ENCODE results near the gene ADM2. TPM values are rescaled to one million over a fixed set of nuclear protein-coding genes. Genes with fewer than 3 reads are reported as not detected.
A peak's percentile ranks its signal among the peaks of the same experiment; 100 is the strongest.

Gene ADM2
- total and polyA plus RNA-seq, 2 of the 13 experiments (the other 11 are each of a cell fraction or from before 2014, with no cell fraction given) = 1.2 to 3.0 TPM

DNA sequence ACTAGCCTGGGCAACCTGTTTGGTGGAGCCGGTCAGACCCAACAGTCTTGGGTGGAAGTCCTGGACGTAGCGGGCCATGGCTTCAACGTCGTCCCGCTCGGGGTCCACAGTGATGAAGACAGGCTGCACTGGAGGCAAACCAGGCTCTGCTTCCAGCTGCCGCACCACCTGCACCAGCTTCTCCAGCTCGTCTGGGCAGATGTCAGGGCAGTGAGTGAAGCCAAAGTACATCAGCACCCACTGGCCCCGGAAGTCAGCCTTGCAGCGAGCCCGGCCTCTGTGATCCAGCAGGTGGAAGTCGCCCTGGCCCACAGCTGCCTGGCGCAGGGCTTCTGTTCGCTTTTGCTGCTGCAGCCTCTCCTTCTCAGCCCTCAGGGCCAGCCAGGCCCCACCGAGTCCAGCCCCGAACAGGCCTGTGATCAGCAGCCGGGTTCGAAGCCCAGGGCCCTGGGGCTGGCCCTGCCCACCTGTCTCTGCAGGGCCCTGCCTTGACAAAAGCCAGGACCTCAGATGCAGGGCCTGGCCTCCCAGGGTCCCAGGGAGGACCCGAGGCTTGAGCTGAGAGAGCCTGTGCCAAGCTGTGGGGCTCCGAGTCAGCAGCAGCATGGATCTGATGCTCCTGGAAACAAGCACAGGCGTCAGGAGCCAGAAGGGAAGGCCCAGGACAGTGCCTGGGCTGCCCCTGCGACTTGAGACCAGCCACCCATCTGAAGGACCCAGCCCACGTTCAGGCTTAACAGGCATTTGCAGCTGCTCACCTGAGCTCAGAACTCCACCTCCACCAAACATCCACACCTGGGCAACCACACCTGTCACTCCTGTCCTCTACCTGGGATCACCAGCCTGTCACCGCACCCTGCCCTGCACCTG, 42.7 kb downstream of the ADM2 start (continued):
- TF ChIP-seq ZNF644 (CRISPR knock-in tag; IDR thresholded peaks at IDR 0.05; ENCODE audit: low read depth) = no peak
- TF ChIP-seq, protein P1, sequence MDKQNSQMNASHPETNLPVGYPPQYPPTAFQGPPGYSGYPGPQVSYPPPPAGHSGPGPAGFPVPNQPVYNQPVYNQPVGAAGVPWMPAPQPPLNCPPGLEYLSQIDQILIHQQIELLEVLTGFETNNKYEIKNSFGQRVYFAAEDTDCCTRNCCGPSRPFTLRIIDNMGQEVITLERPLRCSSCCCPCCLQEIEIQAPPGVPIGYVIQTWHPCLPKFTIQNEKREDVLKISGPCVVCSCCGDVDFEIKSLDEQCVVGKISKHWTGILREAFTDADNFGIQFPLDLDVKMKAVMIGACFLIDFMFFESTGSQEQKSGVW (CRISPR knock-in tag; IDR thresholded peaks at IDR 0.05; ENCODE audit: borderline replicate concordance) = no peak
- TF ChIP-seq NR2F6 (IDR thresholded peaks at IDR 0.05) = no peak
- TF ChIP-seq NR2F6 (CRISPR knock-in tag; IDR thresholded peaks at IDR 0.05) = no peak
- no peak for TF ChIP-seq ARNT2 (CRISPR knock-in tag; IDR thresholded peaks at IDR 0.05; ENCODE audit: low read depth)
- TF ChIP-seq, protein P2, sequence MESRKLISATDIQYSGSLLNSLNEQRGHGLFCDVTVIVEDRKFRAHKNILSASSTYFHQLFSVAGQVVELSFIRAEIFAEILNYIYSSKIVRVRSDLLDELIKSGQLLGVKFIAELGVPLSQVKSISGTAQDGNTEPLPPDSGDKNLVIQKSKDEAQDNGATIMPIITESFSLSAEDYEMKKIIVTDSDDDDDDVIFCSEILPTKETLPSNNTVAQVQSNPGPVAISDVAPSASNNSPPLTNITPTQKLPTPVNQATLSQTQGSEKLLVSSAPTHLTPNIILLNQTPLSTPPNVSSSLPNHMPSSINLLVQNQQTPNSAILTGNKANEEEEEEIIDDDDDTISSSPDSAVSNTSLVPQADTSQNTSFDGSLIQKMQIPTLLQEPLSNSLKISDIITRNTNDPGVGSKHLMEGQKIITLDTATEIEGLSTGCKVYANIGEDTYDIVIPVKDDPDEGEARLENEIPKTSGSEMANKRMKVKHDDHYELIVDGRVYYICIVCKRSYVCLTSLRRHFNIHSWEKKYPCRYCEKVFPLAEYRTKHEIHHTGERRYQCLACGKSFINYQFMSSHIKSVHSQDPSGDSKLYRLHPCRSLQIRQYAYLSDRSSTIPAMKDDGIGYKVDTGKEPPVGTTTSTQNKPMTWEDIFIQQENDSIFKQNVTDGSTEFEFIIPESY (CRISPR knock-in tag; IDR thresholded peaks at IDR 0.05) = 0 out of 2 replicates have a peak, but pooled peaks have one; percentile 1
- no peak; the same call in 1 of the 2 replicates for TF ChIP-seq ZNF891 (CRISPR knock-in tag; IDR thresholded peaks at IDR 0.05)
- TF ChIP-seq, protein P3, sequence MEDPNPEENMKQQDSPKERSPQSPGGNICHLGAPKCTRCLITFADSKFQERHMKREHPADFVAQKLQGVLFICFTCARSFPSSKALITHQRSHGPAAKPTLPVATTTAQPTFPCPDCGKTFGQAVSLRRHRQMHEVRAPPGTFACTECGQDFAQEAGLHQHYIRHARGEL (CRISPR knock-in tag; IDR thresholded peaks at IDR 0.05) = 0 out of 2 replicates have a peak, but pooled peaks have one; percentile 33

DNA sequence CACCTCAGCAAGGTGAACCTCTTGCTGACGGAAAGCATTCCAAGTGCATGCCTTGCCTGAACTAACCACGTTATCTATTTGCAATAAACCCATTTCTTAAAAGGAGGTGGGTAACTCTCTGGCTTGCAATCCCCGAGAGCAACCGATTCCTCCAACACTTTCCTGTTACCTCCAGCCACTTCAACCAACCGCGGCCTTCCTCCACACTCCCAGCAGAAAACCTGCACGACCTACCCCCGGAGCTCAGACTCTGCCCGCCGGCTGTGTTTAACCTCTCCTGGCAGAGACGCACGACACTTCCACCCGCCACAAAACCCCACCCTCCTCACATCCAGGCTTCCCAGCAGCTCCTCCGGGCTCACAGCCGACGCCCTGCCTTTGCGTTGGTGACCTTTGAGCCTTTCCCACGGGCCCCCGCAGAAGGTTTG, 43.3 kb downstream of the ADM2 start:
- H3K27ac ChIP-seq (ENCODE audit: extremely low read length, insufficient read depth, low read length) = peak overlapping the region; percentile 94
- H3K9me3 ChIP-seq (ENCODE audit: low read length) = no peaks in the 10 kb centered on the region
- no peak for DNase-seq (ENCODE audit: low spot score)
- intact Hi-C loops (cut with micrococcal nuclease; ENCODE audit: unreplicated experiment) (loop anchor here (1.0 to 5.0 kb wide), 2 partner anchors 16 to 38 kb away; partner anchors contain the start of genes NCAPH2 and SYCE3), in situ Hi-C loops (cut with HindIII; ENCODE audit: extremely low pct_ligation_motif_present, low pct_unique_long_range_greater_than_20kb) (no loop called here)
- peak; percentile 2 for ATAC-seq
- POLR2A ChIA-PET = interaction anchor here (0.7 to 4.2 kb wide), 23 partner anchors 10 to 274 kb away, joined by 3 to 97 read pairs (median 12); partner anchors contain the start of genes ARSA, CHKB, DENND6B and HDAC10
- H3K36me3 ChIP-seq (replicated peaks in 1 of 2; ENCODE audit: control insufficient read depth in 1 of 2, insufficient read depth in 2 of 2, low read length in 2 of 2) = peaks cover 6 to 27% of the 10 kb centered on the region in 2 experiments; a peak in 4 of 5 replicates
- peak overlapping the region; percentile 100 for H3K4me2 ChIP-seq (ENCODE audit: low read depth, low read length)
- H3K9ac ChIP-seq (ENCODE audit: insufficient read depth, low read depth, low read length) = peak overlapping the region; percentile 91
- peaks cover 19% of the 10 kb centered on the region for H4K20me1 ChIP-seq (ENCODE audit: insufficient read depth, low read length)
- CTCF ChIA-PET (ENCODE audit: low intra/inter-chr PET ratio, low total read pairs) = no interaction called here
- H3K79me2 ChIP-seq (ENCODE audit: insufficient read depth, low read length) = peaks cover 20% of the 10 kb centered on the region
- H3K4me1 ChIP-seq (ENCODE audit: insufficient read depth, low read length) = peaks cover 45% of the 10 kb centered on the region
- FAIRE-seq = no peak
- BruUV-seq (replicated peaks) = no TSS peak
- 8% methylated on average over 18 of the region's 19 CpGs for WGBS (ENCODE audit: low lambda C conversion rate)
- peak overlapping the region; percentile 65 to 84 (median 83) for H3K4me3 ChIP-seq (replicated peaks in 1 of 3; ENCODE audit: insufficient read depth in 1 of 3, low read depth in 2 of 3, low read length in 3 of 3)
- H2AFZ ChIP-seq (ENCODE audit: low read length) = no peak overlapping the region
- H3K27me3 ChIP-seq (ENCODE audit: control insufficient read depth in 1 of 2, insufficient read depth in 2 of 2, low read length in 2 of 2) = no peaks in the 10 kb centered on the region
- TF ChIP-seq ZBTB38 (CRISPR knock-in tag; IDR thresholded peaks at IDR 0.05) (no peak), TAF15 (IDR thresholded peaks at IDR 0.05; ENCODE audit: low read depth, low read length, poor library complexity, severe bottlenecking) (peak; percentile 29), ZKSCAN8 (CRISPR knock-in tag; IDR thresholded peaks at IDR 0.05; ENCODE audit: borderline replicate concordance) (no peak), PHF8 (CRISPR knock-in tag; IDR thresholded peaks at IDR 0.05) (no peak), EED (CRISPR knock-in tag; IDR thresholded peaks at IDR 0.05) (no peak), NFYC (CRISPR knock-in tag; IDR thresholded peaks at IDR 0.05) (no peak), EZH2 (conservative IDR thresholded peaks at IDR 0.05; ENCODE audit: low read depth, low read length) (no peak)
- TF ChIP-seq, protein P4, sequence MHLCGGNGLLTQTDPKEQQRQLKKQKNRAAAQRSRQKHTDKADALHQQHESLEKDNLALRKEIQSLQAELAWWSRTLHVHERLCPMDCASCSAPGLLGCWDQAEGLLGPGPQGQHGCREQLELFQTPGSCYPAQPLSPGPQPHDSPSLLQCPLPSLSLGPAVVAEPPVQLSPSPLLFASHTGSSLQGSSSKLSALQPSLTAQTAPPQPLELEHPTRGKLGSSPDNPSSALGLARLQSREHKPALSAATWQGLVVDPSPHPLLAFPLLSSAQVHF (CRISPR knock-in tag; IDR thresholded peaks at IDR 0.05) = 0 out of 2 replicates have a peak, but pooled peaks have one; percentile 68
- TF ChIP-seq, protein P5, sequence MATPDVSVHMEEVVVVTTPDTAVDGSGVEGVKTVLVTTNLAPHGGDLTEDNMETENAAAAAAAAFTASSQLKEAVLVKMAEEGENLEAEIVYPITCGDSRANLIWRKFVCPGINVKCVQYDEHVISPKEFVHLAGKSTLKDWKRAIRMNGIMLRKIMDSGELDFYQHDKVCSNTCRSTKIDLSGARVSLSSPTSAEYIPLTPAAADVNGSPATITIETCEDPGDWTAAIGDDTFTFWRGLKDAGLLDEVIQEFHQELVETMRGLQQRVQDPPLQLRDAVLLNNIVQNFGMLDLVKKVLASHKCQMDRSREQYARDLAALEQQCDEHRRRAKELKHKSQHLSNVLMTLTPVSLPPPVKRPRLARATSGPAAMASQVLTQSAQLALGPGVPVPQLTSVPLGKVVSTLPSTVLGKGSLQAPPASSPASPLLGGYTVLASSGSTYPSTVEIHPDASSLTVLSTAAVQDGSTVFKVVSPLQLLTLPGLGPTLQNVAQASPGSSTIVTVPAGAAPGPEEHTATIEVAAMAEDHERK (CRISPR knock-in tag; IDR thresholded peaks at IDR 0.05; ENCODE audit: low read depth) = no peak

All from HepG2 (cell line).